A673 (cell line): ENCODE results near the gene CIROP. TPM values are rescaled to one million over a fixed set of nuclear protein-coding genes. Genes with fewer than 3 reads are reported as not detected.

Source experiments
- BruUV-seq: library from RNA; stranded (reverse); fragments of 400-500 nt; replicated peaks from 2 replicates; lab custom pipeline; 2021; lab: Mats Ljungman, UMichigan
- CTCF ChIA-PET: fragments of 300-600 bp; sonication (Branson Sonifier 250); formaldehyde crosslinking; loops from one replicate; lab custom pipeline; 2022; ENCODE audit warnings: antibody characterized with exemption; lab: Charles Lee
- POLR2A ChIA-PET: fragments of 300-600 bp; sonication (Branson Sonifier 250); formaldehyde crosslinking; loops from one replicate; lab custom pipeline; 2022; ENCODE audit warnings: antibody characterized with exemption; ENCODE audit not compliant: low non-redundant PET; lab: Charles Lee
- DNase-seq: peaks from one replicate; pipeline ENCODE4 v3.0.0-alpha.2; 2015; ENCODE audit warnings: low spot score
- H3K27ac ChIP-seq: fragments of 200-600 bp; sonication (generic); 2 replicates; pipeline ENCODE4 v1.5.1; 2016; ENCODE audit warnings: mixed run types, low read depth, mild to moderate bottlenecking, mixed read lengths, antibody characterized with exemption, low read length; ENCODE audit not compliant: poor library complexity, severe bottlenecking
- H3K27me3 ChIP-seq: fragments of 200-600 bp; sonication (generic); replicated peaks from 2 replicates; pipeline ENCODE4 v1.6.1; 2017; ENCODE audit warnings: mixed run types, low read depth, mild to moderate bottlenecking, mixed read lengths, antibody characterized with exemption, low read length; ENCODE audit not compliant: insufficient read depth, poor library complexity
- H3K36me3 ChIP-seq: fragments of 200-600 bp; sonication (generic); 2 replicates; pipeline ENCODE4 v1.6.1; 2016; ENCODE audit warnings: mixed run types, mild to moderate bottlenecking, mixed read lengths, antibody characterized with exemption, low read length; ENCODE audit not compliant: insufficient read depth, poor library complexity, severe bottlenecking
- H3K4me1 ChIP-seq: fragments of 200-600 bp; sonication (generic); 2 replicates; pipeline ENCODE4 v1.6.1; 2017; ENCODE audit warnings: mixed run types, mild to moderate bottlenecking, mixed read lengths, antibody characterized with exemption, low read length; ENCODE audit not compliant: insufficient read depth, poor library complexity, severe bottlenecking
- H3K4me3 ChIP-seq: fragments of 200-600 bp; sonication (generic); 2 replicates; pipeline ENCODE4 v1.5.1; 2016; ENCODE audit warnings: low read depth, mixed run types, mild to moderate bottlenecking, mixed read lengths, low read length; ENCODE audit not compliant: poor library complexity, severe bottlenecking
- H3K9me3 ChIP-seq: fragments of 200-600 bp; sonication (generic); 2 replicates; pipeline ENCODE4 v1.6.1; 2016; ENCODE audit warnings: mixed run types, low read depth, mild to moderate bottlenecking, mixed read lengths, antibody characterized with exemption, low read length; ENCODE audit not compliant: poor library complexity, severe bottlenecking
- EZH2 ChIP-seq: fragments of 200-600 bp; sonication (generic); IDR thresholded peaks from 2 replicates; pipeline ENCODE4 v1.6.1; 2017; ENCODE audit warnings: borderline replicate concordance, low read depth, mild to moderate bottlenecking, mixed read lengths, antibody characterized with exemption, low read length; ENCODE audit not compliant: poor library complexity, severe bottlenecking
- intact Hi-C: fragments of 100-400 bp; cut with micrococcal nuclease; formaldehyde crosslinking; loops from one replicate; pipeline ENCODE4 v1.10.0; 2022; ENCODE audit not compliant: unreplicated experiment
- total RNA-seq: library from RNA; stranded (reverse); gene quantifications from 2 replicates; pipeline ENCODE4 v1.2.3, GENCODE V29; 2021
- TF ChIP-seq, protein P1 (sequence below): fragments of 300-800, 200-600 bp; sonication (generic); conservative IDR thresholded peaks from 2 replicates; pipeline ENCODE4 v1.5.1; 2017; ENCODE audit warnings: low read depth, mild to moderate bottlenecking, antibody characterized with exemption, low read length, moderate library complexity, mixed read lengths

CIROP gene
- total RNA-seq, 1 experiment from 2014 or later: not detected

DNA sequence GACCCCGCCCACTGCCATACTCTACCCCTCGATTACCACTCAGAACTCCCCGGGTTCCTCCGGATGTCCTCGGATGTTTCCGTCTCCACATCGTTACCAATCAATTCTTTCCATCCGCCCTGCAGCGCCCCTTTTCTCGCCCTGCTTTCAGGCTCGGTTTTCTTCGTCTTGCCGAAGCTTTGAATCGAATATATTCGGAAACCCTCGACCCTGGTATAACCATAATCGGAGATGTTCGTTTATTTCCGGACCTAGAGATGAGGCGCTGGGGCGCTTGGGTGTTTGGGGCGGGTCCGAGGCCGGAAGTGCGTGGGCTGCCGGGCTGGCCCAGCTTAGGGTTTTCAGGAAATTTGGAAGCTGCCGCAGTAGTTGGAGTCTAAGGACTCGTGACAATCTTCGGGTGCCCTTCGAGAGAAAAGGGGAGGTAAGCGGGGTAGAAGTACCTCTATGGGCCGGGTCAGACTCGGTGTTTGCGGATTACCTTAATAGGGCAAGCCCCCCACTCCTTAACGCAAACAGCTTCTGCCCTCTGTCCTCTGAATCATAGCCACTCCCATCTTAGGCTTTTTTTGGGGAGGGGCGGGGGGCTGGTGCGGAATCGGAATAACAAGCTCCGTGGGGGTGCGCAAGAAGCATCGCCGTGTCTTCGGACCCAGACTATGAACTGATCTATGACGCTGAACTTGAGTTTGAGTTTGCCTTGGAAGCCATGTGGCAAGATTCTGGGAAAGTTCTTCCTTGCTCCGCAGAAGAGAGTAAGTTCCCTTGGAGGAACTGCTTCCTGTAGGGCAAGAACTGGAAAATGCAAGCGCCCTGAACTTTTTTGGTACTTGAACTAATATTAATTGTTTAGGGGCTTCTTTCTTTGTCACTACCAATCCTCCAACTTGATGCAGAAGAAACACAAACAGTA, 9.3 kb downstream of the CIROP start, which contains the start of gene C14orf119:
TSS of gene C14orf119 (plus strand) at position 310 of the 913 bp plus-strand sequence. CDS start 2,154 bp downstream, outside the sequence.
- Histone ChIP-seq H3K9me3 (no peaks in the 10 kb centered on the region), H3K4me1 (peaks cover 28% of the 10 kb centered on the region), H3K36me3 (peaks cover 47% of the 10 kb centered on the region), H3K4me3 (peak within 1 kb of the TSS; percentile 64), H3K27ac (peak within 1 kb of the TSS; percentile 94), H3K27me3 (no peaks in the 10 kb centered on the region)
- intact Hi-C loops: no loop called here
- peak; percentile 100 for DNase-seq
- BruUV-seq: TSS peak; percentile 73
- CTCF ChIA-PET: interaction anchor here (0.6 to 2.0 kb wide), 11 partner anchors 13 to 211 kb away, joined by 3 to 26 read pairs (median 5); partner anchors contain the start of gene BCL2L2
- TF ChIP-seq, protein P1, sequence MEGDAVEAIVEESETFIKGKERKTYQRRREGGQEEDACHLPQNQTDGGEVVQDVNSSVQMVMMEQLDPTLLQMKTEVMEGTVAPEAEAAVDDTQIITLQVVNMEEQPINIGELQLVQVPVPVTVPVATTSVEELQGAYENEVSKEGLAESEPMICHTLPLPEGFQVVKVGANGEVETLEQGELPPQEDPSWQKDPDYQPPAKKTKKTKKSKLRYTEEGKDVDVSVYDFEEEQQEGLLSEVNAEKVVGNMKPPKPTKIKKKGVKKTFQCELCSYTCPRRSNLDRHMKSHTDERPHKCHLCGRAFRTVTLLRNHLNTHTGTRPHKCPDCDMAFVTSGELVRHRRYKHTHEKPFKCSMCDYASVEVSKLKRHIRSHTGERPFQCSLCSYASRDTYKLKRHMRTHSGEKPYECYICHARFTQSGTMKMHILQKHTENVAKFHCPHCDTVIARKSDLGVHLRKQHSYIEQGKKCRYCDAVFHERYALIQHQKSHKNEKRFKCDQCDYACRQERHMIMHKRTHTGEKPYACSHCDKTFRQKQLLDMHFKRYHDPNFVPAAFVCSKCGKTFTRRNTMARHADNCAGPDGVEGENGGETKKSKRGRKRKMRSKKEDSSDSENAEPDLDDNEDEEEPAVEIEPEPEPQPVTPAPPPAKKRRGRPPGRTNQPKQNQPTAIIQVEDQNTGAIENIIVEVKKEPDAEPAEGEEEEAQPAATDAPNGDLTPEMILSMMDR: no peak
- TF ChIP-seq EZH2: no peak
- POLR2A ChIA-PET: interaction anchor here (0.5 to 1.4 kb wide), 5 partner anchors 24 to 1448 kb away, joined by 3 to 12 read pairs (median 5); partner anchors contain the start of gene RNF212B

DNA sequence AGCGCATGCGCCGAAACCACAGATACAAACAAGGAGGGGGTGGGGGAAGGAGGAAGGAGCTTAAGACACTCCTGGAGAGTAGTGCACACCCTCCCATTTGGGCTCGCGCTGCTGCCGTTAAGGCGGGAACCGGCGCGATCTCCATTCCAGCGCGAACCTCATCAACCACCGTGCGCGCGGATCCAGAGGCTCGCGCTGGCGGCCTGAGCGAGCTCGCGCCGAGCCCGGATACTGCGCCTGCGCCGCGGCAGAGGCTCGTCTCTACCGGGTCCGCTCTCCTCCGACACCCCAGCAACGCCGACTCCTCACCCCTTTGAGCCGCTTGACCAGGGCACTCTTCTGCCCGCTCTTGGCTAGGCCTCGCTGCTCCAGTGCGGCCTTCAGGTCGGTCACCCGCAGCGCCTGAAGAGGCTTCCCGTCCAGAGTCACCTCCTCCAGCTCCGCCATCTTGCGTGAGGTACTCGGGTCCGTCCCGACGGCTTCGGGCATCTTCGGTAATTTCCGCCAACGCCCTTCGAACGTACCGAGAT, 10.1 kb downstream of the CIROP start, which contains the start of gene ACIN1:
TSS of gene ACIN1 (minus strand) at position 471 of the 530 bp plus-strand sequence. CDS start at position 447, 24 bp downstream.
- POLR2A ChIA-PET: interaction anchor here (0.5 to 1.4 kb wide), 5 partner anchors 23 to 1448 kb away, joined by 3 to 12 read pairs (median 5); partner anchors contain the start of gene RNF212B
- CTCF ChIA-PET: interaction anchor here (0.8 to 2.0 kb wide), 10 partner anchors 14 to 108 kb away, joined by 3 to 26 read pairs (median 6); no protein-coding TSS in a partner anchor
- H3K4me3 ChIP-seq: peak within 1 kb of the TSS; percentile 64
- no peaks in the 10 kb centered on the region for H3K9me3 ChIP-seq
- H3K36me3 ChIP-seq: peaks cover 54% of the 10 kb centered on the region
- no TSS peak for BruUV-seq
- TF ChIP-seq, protein P1: no peak
- no peak for TF ChIP-seq EZH2
- H3K27me3 ChIP-seq: no peaks in the 10 kb centered on the region
- intact Hi-C loops: no loop called here
- H3K4me1 ChIP-seq: peaks cover 24% of the 10 kb centered on the region
- peak; percentile 93 for DNase-seq
- H3K27ac ChIP-seq: peak within 1 kb of the TSS; percentile 94

DNA sequence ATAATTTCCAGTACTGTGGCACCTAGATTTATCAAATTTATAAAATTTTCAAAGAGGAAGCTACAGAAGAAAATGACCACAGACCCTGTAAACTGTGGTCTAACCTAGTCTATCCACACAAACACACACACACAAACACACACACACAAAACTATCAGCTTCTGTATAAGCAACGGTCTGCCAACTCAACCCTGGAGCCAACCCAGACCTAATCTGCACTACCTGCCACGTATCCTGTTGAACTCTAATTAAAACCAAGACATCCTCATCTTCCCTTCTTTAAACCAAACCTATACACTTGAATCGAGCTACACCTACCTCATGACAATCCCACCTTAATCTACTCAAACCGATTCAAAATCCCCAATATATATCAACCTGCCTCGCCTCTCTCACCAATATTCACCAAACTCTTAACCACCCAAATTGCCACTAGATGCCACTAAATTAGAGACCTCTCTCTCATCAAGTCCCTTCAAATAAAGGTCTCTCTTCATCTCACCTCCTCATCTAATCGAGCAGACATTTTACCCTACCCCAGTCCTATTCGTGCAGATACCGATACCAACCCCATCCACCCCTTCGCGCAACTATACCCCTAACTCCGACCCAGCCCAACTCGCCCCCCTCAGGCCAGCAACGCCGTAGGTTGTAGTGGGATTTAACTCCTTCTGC, 10.7 kb downstream of the CIROP start:
- TSS peak; percentile 72 for BruUV-seq
- Histone ChIP-seq H3K4me3 (peak overlapping the region; percentile 64), H3K27me3 (no peaks in the 10 kb centered on the region), H3K27ac (peak overlapping the region; percentile 94), H3K9me3 (no peaks in the 10 kb centered on the region), H3K36me3 (peaks cover 60% of the 10 kb centered on the region), H3K4me1 (peaks cover 18% of the 10 kb centered on the region)
- intact Hi-C loops: no loop called here
- ChIA-PET CTCF (interaction anchor here (0.8 to 2.0 kb wide), 8 partner anchors 16 to 108 kb away, joined by 3 to 26 read pairs (median 8); no protein-coding TSS in a partner anchor), POLR2A (interaction anchor here (1.4 kb wide), 1 partner anchor 23 kb away, joined by 11 read pairs; no protein-coding TSS in a partner anchor)
- no peak for DNase-seq
- TF ChIP-seq, protein P1: peak; percentile 41
- no peak for TF ChIP-seq EZH2
